Smooth muscle cell (in vitro differentiated cells): ENCODE results near the gene MAPK8IP2. TPM values are rescaled to one million over a fixed set of nuclear protein-coding genes. Genes with fewer than 3 reads are reported as not detected.

Experiments used
- DNase-seq: peaks from one replicate; lab custom pipeline; 2025; ENCODE audit not compliant: unreplicated experiment; lab: John Stamatoyannopoulos, UW
- H2AFZ ChIP-seq: fragments of 200-600 bp; sonication (generic); 2 replicates; pipeline ENCODE4 v1.6.0; 2016; ENCODE audit warnings: antibody characterized with exemption, low read depth, mild to moderate bottlenecking
- H3F3A ChIP-seq: fragments of 200-600 bp; sonication (generic); 2 replicates; pipeline ENCODE4 v1.6.0; 2017; ENCODE audit warnings: antibody characterized with exemption, low read depth
- H3K27ac ChIP-seq: fragments of 200-600 bp; sonication (generic); 2 replicates; pipeline ENCODE4 v1.5.1; 2016; ENCODE audit warnings: low read depth, mild to moderate bottlenecking
- H3K27me3 ChIP-seq: fragments of 200-600 bp; sonication (generic); 2 replicates; pipeline ENCODE4 v1.6.1; 2016; ENCODE audit warnings: low read depth, mild to moderate bottlenecking
- H3K36me3 ChIP-seq: fragments of 200-600 bp; sonication (generic); 2 replicates; pipeline ENCODE4 v1.5.1; 2016; ENCODE audit warnings: low read depth
- H3K4me1 ChIP-seq: fragments of 200-600 bp; sonication (generic); 2 replicates; pipeline ENCODE4 v1.5.1; 2016; ENCODE audit warnings: low read depth
- H3K4me2 ChIP-seq: fragments of 200-600 bp; sonication (generic); 2 replicates; pipeline ENCODE4 v1.6.0; 2016; ENCODE audit warnings: mild to moderate bottlenecking
- H3K4me3 ChIP-seq: fragments of 200-600 bp; sonication (generic); 2 replicates; pipeline ENCODE4 v1.5.1; 2016; ENCODE audit warnings: mild to moderate bottlenecking
- H3K79me2 ChIP-seq: fragments of 200-600 bp; sonication (generic); 2 replicates; pipeline ENCODE4 v1.6.0; 2016; ENCODE audit warnings: low read depth, mild to moderate bottlenecking
- H3K9ac ChIP-seq: fragments of 200-600 bp; sonication (generic); 2 replicates; pipeline ENCODE4 v1.6.0; 2016; ENCODE audit warnings: low read depth
- H3K9me3 ChIP-seq: fragments of 200-600 bp; sonication (generic); replicated peaks from 2 replicates; pipeline ENCODE4 v1.5.1; 2016; ENCODE audit warnings: low read depth
- H4K20me1 ChIP-seq: fragments of 200-600 bp; sonication (generic); 2 replicates; pipeline ENCODE4 v1.6.0; 2016; ENCODE audit warnings: low read depth
- WGBS: methylation state at CpG from one replicate; pipeline ENCODE4 v1.1.7; 2016; ENCODE audit warnings: low lambda C conversion rate; 5-methylcytosine and 5-hydroxymethylcytosine counted together
- polyA plus RNA-seq: library from polyadenylated mRNA; unstranded; fragments of >200 nt; fragmentation: Nextera tagmentation; extraction: Ambion mirVana; gene quantifications from 2 replicates; pipeline ENCODE4 v1.2.1, GENCODE V29; 2016
- total RNA-seq: library from RNA; depleted of rRNA; stranded (reverse); fragments of >200 nt; gene quantifications from 2 replicates; pipeline ENCODE4 v1.2.3, GENCODE V29; 2014
- TF ChIP-seq, protein P1 (sequence below): fragments of 200-600 bp; sonication (generic); IDR thresholded peaks from 2 replicates; pipeline ENCODE4 v1.5.1; 2017; ENCODE audit warnings: borderline replicate concordance, mild to moderate bottlenecking, antibody characterized with exemption; ENCODE audit not compliant: insufficient read depth, poor library complexity, severe bottlenecking

Gene MAPK8IP2
- total and polyA plus RNA-seq, 2 experiments from 2014 or later: 0.63 to 1.2 TPM

GRCh38 chr22:50563413-50564160, 37.0 kb upstream of the MAPK8IP2 start:
- WGBS: 42% methylated on average over 17 of the region's 17 CpGs
- no peak for DNase-seq

DNA sequence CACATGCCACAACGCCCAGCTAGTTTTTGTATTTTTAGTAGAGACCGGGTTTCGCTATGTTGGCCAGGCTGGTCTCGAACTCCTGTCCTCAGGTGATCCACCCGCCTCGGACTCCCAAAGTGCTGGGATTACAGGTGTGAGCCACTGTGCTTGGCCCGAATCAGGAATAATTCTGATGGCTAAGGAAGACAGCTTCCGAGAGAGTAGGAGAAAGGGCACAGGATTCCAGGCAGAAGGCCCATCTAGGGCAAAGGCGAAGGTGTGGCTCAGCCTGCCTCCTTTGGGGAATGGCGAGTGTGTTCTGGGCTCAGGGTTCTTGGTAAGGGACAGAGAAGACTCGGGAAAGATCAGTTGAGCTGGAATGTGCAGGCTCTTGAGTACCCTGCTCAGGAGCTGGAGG, 36.3 kb upstream of the MAPK8IP2 start:
- Histone ChIP-seq H4K20me1 (no peaks in the 10 kb centered on the region), H3K27ac (no peak overlapping the region), H3K9ac (no peak overlapping the region), H3K4me1 (no peaks in the 10 kb centered on the region), H3K79me2 (peaks cover 3% of the 10 kb centered on the region), H3F3A (no peaks in the 10 kb centered on the region), H3K9me3 (no peaks in the 10 kb centered on the region), H3K4me3 (no peak overlapping the region), H3K4me2 (no peak overlapping the region), H3K27me3 (no peaks in the 10 kb centered on the region), H2AFZ (no peak overlapping the region), H3K36me3 (peaks cover 3% of the 10 kb centered on the region)
- TF ChIP-seq, protein P1, sequence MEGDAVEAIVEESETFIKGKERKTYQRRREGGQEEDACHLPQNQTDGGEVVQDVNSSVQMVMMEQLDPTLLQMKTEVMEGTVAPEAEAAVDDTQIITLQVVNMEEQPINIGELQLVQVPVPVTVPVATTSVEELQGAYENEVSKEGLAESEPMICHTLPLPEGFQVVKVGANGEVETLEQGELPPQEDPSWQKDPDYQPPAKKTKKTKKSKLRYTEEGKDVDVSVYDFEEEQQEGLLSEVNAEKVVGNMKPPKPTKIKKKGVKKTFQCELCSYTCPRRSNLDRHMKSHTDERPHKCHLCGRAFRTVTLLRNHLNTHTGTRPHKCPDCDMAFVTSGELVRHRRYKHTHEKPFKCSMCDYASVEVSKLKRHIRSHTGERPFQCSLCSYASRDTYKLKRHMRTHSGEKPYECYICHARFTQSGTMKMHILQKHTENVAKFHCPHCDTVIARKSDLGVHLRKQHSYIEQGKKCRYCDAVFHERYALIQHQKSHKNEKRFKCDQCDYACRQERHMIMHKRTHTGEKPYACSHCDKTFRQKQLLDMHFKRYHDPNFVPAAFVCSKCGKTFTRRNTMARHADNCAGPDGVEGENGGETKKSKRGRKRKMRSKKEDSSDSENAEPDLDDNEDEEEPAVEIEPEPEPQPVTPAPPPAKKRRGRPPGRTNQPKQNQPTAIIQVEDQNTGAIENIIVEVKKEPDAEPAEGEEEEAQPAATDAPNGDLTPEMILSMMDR: no peak
- WGBS: 96% methylated on average over 11 of the region's 11 CpGs
- no peak for DNase-seq

More at GRCh38 chr22:50563413-50564160, 37.0 kb upstream of the MAPK8IP2 start:
- no peaks in the 10 kb centered on the region for H3K27me3 ChIP-seq
- H3K27ac ChIP-seq: no peak overlapping the region
- H3K4me3 ChIP-seq: peak overlapping the region; percentile 80
- H4K20me1 ChIP-seq: no peaks in the 10 kb centered on the region
- H3K9ac ChIP-seq: peak overlapping the region; percentile 51
- peaks cover under 1% of the 10 kb centered on the region for H3K36me3 ChIP-seq
- H3K4me1 ChIP-seq: no peaks in the 10 kb centered on the region
- H3K4me2 ChIP-seq: peak overlapping the region; percentile 100
- peak overlapping the region; percentile 88 for H2AFZ ChIP-seq
- no peaks in the 10 kb centered on the region for H3K9me3 ChIP-seq
- TF ChIP-seq, protein P1: no peak
- no peaks in the 10 kb centered on the region for H3F3A ChIP-seq
- peaks cover 3% of the 10 kb centered on the region for H3K79me2 ChIP-seq

DNA sequence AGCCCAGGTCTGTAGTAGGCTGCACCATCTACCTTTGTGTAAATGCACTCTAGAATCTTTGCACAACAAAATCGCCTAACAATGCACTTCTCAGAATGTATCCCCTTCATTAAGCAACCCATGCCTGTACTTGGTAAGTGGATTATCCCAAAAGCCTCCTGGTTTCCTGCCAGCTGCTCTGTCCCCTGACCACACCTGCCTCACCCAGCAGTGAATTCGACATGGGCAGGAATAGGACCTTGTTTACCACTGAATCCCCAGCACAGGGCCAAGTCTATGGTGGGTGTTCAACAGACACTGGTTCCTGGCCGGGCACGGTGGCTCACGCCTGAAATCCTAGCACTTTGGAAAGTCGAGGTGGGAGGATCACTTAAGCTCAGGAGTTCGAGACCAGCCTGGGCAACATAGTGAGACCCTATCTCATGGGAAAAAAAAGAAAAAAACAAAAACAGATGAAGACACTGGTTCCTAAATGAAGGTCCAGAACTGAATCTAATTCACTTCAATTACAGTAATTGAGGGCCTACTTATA, 32.8 kb upstream of the MAPK8IP2 start:
- DNase-seq: no peak
- Histone ChIP-seq H3F3A (no peaks in the 10 kb centered on the region), H3K4me3 (no peak overlapping the region), H3K27ac (no peak overlapping the region), H3K4me2 (no peak overlapping the region), H4K20me1 (no peaks in the 10 kb centered on the region), H3K36me3 (peaks cover 3% of the 10 kb centered on the region), H3K9ac (no peak overlapping the region), H3K9me3 (no peaks in the 10 kb centered on the region), H3K4me1 (no peaks in the 10 kb centered on the region), H3K79me2 (peaks cover 3% of the 10 kb centered on the region), H2AFZ (no peak overlapping the region), H3K27me3 (no peaks in the 10 kb centered on the region)
- TF ChIP-seq, protein P1: no peak
- 96% methylated on average over 7 of the region's 7 CpGs for WGBS
